Activated CD8-positive, alpha-beta memory T cell treated with anti-CD3 and anti-CD28 coated beads for 36 hours (primary cell): ENCODE measurements around the gene CRTAP. TPM values are rescaled to one million over a fixed set of nuclear protein-coding genes. Genes with fewer than 3 reads are reported as not detected.
"Not testable (repeated sequence)": the region's sequence is repeated elsewhere in the genome, so short reads cannot be mapped to it uniquely, and the experiment has no call there.

ENCODE experiments used
- CTCF ChIA-PET: fragments of 350-600 bp; sonication (Branson Sonifier 250); formaldehyde crosslinking; loops from one replicate; lab custom pipeline; 2021; ENCODE audit warnings: antibody characterized with exemption; lab: Charles Lee
- POLR2A ChIA-PET: fragments of 350-600 bp; sonication (Branson Sonifier 250); formaldehyde crosslinking; loops from one replicate; lab custom pipeline; 2021; ENCODE audit warnings: antibody characterized with exemption; lab: Charles Lee
- total RNA-seq, 2 experiments: library from RNA; stranded (reverse); gene quantifications; one replicate each; pipeline ENCODE4 v1.2.3, GENCODE V29; 2021

CRTAP gene
- total RNA-seq, 2 experiments from 2014 or later, result 35.5 to 39.7 TPM

- POLR2A ChIA-PET, result interaction anchor here (0.6 to 0.7 kb wide), 3 partner anchors 16 to 48 kb away, joined by 3 read pairs; partner anchors contain the start of gene CRTAP
- CTCF ChIA-PET, result interaction anchor here (0.8 to 1.4 kb wide), 2 partner anchors 18 to 21 kb away, joined by 3 to 6 read pairs; partner anchors contain the start of gene CRTAP
These were observed 18.4 kb upstream of the CRTAP start for GRCh38 chr3:33095436-33095835.

- POLR2A ChIA-PET, result interaction anchor here (0.5 to 1.2 kb wide), 6 partner anchors 15 to 243 kb away, joined by 3 to 10 read pairs (median 4); partner anchors contain the start of gene CRTAP
- CTCF ChIA-PET, result interaction anchor here (1.4 kb wide), 1 partner anchor 22 kb away, joined by 6 read pairs; no protein-coding TSS in a partner anchor
These were observed 17.5 kb upstream of the CRTAP start for GRCh38 chr3:33096093-33096868.

GRCh38 chr3:33099109-33099645 is 14.6 kb upstream of the CRTAP start:
- ChIA-PET CTCF (no interaction called here), POLR2A (no interaction called here)

- POLR2A ChIA-PET, result no interaction called here
These were observed 14.1 kb upstream of the CRTAP start for GRCh38 chr3:33099701-33100100.

GRCh38 chr3:33100229-33100628 is 13.6 kb upstream of the CRTAP start:
- ChIA-PET POLR2A (no interaction called here), CTCF (no interaction called here)

More at GRCh38 chr3:33099701-33100100, 14.1 kb upstream of the CRTAP start:
- CTCF ChIA-PET, result no interaction called here

- CTCF ChIA-PET, result no interaction called here
These were observed 10.8 kb upstream of the CRTAP start for GRCh38 chr3:33103034-33103433.

GRCh38 chr3:33103480-33103879 is 10.3 kb upstream of the CRTAP start:
- ChIA-PET CTCF (no interaction called here), POLR2A (no interaction called here)

More at GRCh38 chr3:33103034-33103433, 10.8 kb upstream of the CRTAP start:
- POLR2A ChIA-PET, result no interaction called here

GRCh38 chr3:33104803-33105202 is 9.0 kb upstream of the CRTAP start:
- POLR2A ChIA-PET, result no interaction called here

GRCh38 chr3:33105341-33105948 is 8.4 kb upstream of the CRTAP start:
- CTCF ChIA-PET, result no interaction called here
- POLR2A ChIA-PET, result no interaction called here

More at GRCh38 chr3:33104803-33105202, 9.0 kb upstream of the CRTAP start:
- CTCF ChIA-PET, result interaction anchor here (0.6 to 0.9 kb wide), 4 partner anchors 20 to 581 kb away, joined by 3 to 8 read pairs (median 3); no protein-coding TSS in a partner anchor

- POLR2A ChIA-PET, CTCF ChIA-PET: not testable (repeated sequence)
These were observed 7.0 kb upstream of the CRTAP start for GRCh38 chr3:33106854-33107253.

- ChIA-PET POLR2A (interaction anchor here (1.2 kb wide), 1 partner anchor 15 kb away, joined by 9 read pairs; the partner anchor contains the start of genes GLB1 and TMPPE), CTCF (interaction anchor here (1.0 to 1.9 kb wide), 4 partner anchors 14 to 50 kb away, joined by 3 to 8 read pairs (median 6); partner anchors contain the start of genes GLB1 and TMPPE)
These were observed 2.2 kb upstream of the CRTAP start for GRCh38 chr3:33111581-33111980.

- ChIA-PET CTCF (interaction anchor here (1.5 kb wide), 1 partner anchor 17 kb away, joined by 5 read pairs; no protein-coding TSS in a partner anchor), POLR2A (no interaction called here)
These were observed 809 bp downstream of the CRTAP start for GRCh38 chr3:33114622-33115023.

- ChIA-PET CTCF (interaction anchor here (1.5 kb wide), 1 partner anchor 16 kb away, joined by 5 read pairs; no protein-coding TSS in a partner anchor), POLR2A (no interaction called here)
These were observed 1.4 kb downstream of the CRTAP start for GRCh38 chr3:33115024-33115768.

- POLR2A ChIA-PET, result no interaction called here
These were observed 3.6 kb downstream of the CRTAP start for GRCh38 chr3:33117461-33117860.

GRCh38 chr3:33119891-33120290 is 6.1 kb downstream of the CRTAP start:
- CTCF ChIA-PET, result no interaction called here
- POLR2A ChIA-PET, result no interaction called here

More at GRCh38 chr3:33117461-33117860, 3.6 kb downstream of the CRTAP start:
- CTCF ChIA-PET, result interaction anchor here (1.6 kb wide), 1 partner anchor 14 kb away, joined by 4 read pairs; no protein-coding TSS in a partner anchor

GRCh38 chr3:33122991-33123390 is 9.2 kb downstream of the CRTAP start:
- ChIA-PET CTCF (interaction anchor here (1.6 kb wide), 1 partner anchor 176 kb away, joined by 4 read pairs; no protein-coding TSS in a partner anchor), POLR2A (no interaction called here)

- ChIA-PET POLR2A (no interaction called here), CTCF (no interaction called here)
These were observed 10.8 kb downstream of the CRTAP start for GRCh38 chr3:33124638-33125037.

GRCh38 chr3:33125840-33126239 is 12.0 kb downstream of the CRTAP start:
- POLR2A ChIA-PET, result no interaction called here
- CTCF ChIA-PET, result no interaction called here

GRCh38 chr3:33128706-33129105 is 14.9 kb downstream of the CRTAP start:
- CTCF ChIA-PET, result no interaction called here
- POLR2A ChIA-PET, result interaction anchor here (0.6 kb wide), 1 partner anchor 33 kb away, joined by 10 read pairs; no protein-coding TSS in a partner anchor
